Activated gamma-delta T cell treated with Interleukin-2 at 50 U/mL for 16 hours (primary cell): Measurements from ENCODE around the gene CNTFR.

Source experiments
- DNase-seq: peaks from one replicate; pipeline ENCODE4 v3.0.0-alpha.2; 2020

CNTFR gene

GRCh38 chr9:34588671-34589635 is 571 bp downstream of the CNTFR start:
- DNase-seq, result no peak

- DNase-seq, result no peak
Measured at GRCh38 chr9:34587271-34587670, 2.3 kb downstream of the CNTFR start.

GRCh38 chr9:34585946-34586669 is 3.4 kb downstream of the CNTFR start:
- no peak for DNase-seq

GRCh38 chr9:34584970-34585369 is 4.6 kb downstream of the CNTFR start:
- no peak for DNase-seq

- no peak for DNase-seq
Measured at GRCh38 chr9:34582787-34583186, 6.7 kb downstream of the CNTFR start.

GRCh38 chr9:34581318-34581717 is 8.2 kb downstream of the CNTFR start:
- no peak for DNase-seq

- no peak for DNase-seq
Measured at GRCh38 chr9:34580358-34580757, 9.2 kb downstream of the CNTFR start.

- DNase-seq, result no peak
Measured at GRCh38 chr9:34579808-34580163, 9.7 kb downstream of the CNTFR start.

GRCh38 chr9:34579104-34579807 is 10.3 kb downstream of the CNTFR start:
- DNase-seq, result no peak

GRCh38 chr9:34578241-34579103 is 11.1 kb downstream of the CNTFR start:
- DNase-seq, result no peak

GRCh38 chr9:34577400-34578240 is 11.9 kb downstream of the CNTFR start:
- no peak for DNase-seq

GRCh38 chr9:34576597-34577399 is 12.7 kb downstream of the CNTFR start:
- DNase-seq, result no peak

GRCh38 chr9:34575862-34576596 is 13.5 kb downstream of the CNTFR start:
- DNase-seq, result no peak

- no peak for DNase-seq
Measured at GRCh38 chr9:34575241-34575640, 14.3 kb downstream of the CNTFR start.

- no peak for DNase-seq
Measured at GRCh38 chr9:34574571-34574970, 15.0 kb downstream of the CNTFR start.

- no peak for DNase-seq
Measured at GRCh38 chr9:34573599-34574325, 15.8 kb downstream of the CNTFR start.

- no peak for DNase-seq
Measured at GRCh38 chr9:34572628-34573027, 16.9 kb downstream of the CNTFR start.

- DNase-seq, result no peak
Measured at GRCh38 chr9:34572092-34572491, 17.4 kb downstream of the CNTFR start.

GRCh38 chr9:34571481-34571810 is 18.1 kb downstream of the CNTFR start:
- no peak for DNase-seq
